Activated naive CD4-positive, alpha-beta T cell (primary cell): ENCODE results near the gene MT1A.
A peak's percentile ranks its signal among the peaks of the same experiment; 100 is the strongest.
"Not testable (repeated sequence)": the region's sequence is repeated elsewhere in the genome, so short reads cannot be mapped to it uniquely, and the experiment has no call there.

Source experiments
- DNase-seq, 4 experiments: peaks; one replicate each; lab custom pipeline; 2025; lab: John Stamatoyannopoulos, UW

The MT1A gene

GRCh38 chr16:56610017-56610608, 28.4 kb upstream of the MT1A start:
- DNase-seq = peak in 3 of 4 experiments; percentile 17 to 27 (median 20)

GRCh38 chr16:56610609-56611111, 27.8 kb upstream of the MT1A start:
- DNase-seq = no peak

- no peak for DNase-seq
Measured at GRCh38 chr16:56611281-56611833, 27.1 kb upstream of the MT1A start.

DNA sequence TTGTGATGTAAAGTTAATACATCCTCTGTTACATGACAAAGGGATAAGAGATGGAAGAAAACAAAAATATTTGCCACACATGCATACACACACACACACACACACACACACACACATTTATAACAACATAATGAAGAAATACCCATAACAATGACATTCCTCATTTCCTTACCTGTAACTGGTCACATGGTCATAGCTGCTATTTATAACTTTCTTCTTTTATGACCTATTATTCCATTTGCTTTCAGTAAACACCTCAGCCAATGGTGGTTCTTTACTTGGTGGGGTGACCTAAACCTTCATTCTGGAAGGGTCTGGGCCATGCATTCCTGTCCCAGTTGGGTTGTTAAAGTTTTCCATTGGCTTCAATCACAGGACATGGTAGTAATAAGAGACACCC, 24.8 kb upstream of the MT1A start:
- DNase-seq = no peak

DNA sequence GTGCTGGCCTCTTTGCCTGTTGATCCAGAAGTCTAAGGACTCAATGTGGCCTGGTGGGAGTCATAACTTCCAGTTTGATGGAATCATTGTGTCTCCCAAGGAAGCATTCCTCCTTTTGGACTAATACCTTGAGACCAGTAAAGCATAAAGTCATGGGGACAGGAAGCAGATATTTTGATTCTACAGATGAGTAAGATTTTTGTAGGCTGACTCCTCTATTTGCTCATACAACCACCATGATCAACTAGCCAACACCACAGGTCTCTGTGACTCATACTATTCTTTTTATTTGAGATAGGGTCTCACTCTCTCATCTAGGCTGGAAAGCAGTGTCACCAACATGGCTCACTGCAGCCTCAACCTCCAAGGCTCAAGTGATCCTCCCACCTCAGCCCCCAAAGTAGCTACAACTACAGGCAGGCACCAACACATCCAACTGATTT, 23.9 kb upstream of the MT1A start:
- DNase-seq = no peak

GRCh38 chr16:56615353-56615752, 23.1 kb upstream of the MT1A start:
- no peak for DNase-seq

DNA sequence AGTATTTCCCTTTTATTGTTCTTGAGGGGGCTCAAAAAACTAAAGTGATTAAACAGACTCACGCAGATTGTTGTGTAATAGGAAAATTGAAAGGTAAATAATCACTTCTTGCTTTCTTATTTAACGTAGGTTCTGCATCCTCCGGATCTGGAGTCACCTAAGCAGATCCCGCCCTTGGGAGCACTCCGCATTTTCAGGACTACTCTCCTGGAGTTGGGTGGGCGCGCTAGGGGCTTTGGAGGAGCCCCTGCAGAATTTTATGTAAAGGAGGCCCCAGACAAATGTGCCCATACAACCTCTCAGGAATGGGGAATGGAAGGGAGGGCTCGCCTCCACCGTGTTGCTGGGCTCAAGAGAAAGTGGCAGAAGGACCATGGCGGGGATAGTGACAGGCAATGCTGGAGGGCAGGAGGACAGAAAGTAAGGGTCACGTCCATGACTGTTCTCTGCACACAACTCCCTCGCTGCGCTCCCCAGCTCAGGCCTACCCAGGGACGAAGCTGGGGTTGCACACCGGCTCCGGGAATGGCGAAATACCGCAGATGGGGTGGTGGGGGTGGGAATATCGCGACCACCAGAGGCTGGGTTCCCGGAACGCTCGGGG, 21.8 kb upstream of the MT1A start:
- no peak for DNase-seq

- peak in 1 of 4 experiments; percentile 38 for DNase-seq
Measured at GRCh38 chr16:56617212-56618085, 21.0 kb upstream of the MT1A start.

DNA sequence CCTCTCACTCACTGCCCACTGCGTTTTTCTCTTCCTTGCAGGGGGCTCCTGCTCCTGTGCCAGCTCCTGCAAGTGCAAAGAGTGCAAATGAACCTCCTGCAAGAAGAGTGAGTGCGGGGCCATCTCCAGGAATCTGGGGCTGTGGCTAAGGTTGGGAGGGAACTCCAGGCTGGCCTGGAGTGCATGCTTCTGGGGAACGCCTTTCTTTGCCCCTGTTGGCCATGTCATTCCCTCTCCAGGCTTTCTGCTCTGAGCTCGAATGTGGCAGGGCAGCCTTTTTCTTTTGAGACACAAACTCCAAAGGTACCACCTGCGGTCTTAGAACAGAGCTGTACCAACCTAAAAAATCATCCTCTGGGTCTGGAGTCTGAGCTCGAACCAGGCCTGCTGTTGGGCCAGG, 20.3 kb upstream of the MT1A start:
- DNase-seq = no peak

DNA sequence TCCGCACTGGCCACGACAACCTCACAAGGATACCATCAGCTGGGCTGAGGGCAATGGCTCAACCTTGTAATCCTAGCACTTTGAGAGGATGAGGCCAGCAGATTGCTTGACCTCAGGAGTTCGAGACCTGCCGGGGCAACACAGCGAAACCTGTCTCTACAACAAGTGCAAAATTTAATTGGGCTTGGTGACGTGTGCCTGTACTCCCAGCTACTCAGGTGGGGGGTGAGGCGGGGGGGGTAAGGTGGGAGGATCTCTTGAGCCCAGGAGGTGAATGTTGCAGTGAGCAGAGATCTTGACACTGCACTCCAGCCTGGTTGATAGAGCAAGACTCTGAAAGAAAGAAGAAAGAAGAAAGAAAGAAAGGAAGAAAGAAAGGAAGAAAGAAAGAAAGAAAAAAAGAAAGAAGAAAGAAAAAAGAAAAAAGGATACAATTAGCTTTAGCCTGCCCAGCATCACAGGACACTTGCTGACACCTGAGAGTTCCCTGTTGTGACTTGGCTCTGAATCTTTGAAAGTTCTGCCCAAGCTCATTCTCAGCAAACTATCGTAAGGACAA, 18.0 kb upstream of the MT1A start:
- DNase-seq = no peak

DNA sequence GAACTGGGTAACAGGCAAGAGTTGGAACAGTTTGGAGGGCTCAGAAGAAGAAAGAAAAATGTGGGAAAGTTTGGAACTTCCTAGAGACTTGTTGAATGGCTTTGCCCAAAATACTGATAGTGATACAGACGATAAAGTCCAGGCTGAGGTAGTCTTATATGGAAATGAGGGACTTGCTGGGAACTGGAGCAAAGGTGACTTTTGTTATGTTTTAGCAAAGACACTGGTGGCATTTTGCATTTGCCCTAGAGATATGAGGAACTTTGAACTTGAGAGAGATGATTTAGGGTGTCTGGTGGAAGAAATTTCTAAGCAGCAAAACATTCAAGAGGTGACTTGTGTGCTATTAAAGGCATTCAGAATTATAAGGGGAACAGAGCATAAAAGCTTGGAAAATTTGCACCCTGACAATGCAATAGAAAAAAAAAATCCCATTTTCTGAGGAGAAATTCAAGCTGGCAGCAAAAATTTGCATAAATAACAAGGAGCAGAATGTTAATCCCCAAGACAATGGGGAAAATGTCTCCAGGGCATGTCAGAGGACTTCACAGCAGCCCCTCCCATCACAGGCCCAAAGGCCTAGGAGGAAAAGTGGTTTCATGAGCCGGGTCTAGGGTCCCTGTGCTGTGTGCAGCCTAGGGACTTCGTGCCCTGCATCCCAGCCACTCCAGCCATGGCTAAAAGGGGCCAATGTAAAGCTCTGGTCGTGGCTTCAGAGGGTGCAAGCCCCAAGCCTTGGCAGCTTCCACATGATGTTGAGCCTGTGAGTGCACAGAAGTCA, 16.6 kb upstream of the MT1A start:
- not testable (repeated sequence) for DNase-seq

DNA sequence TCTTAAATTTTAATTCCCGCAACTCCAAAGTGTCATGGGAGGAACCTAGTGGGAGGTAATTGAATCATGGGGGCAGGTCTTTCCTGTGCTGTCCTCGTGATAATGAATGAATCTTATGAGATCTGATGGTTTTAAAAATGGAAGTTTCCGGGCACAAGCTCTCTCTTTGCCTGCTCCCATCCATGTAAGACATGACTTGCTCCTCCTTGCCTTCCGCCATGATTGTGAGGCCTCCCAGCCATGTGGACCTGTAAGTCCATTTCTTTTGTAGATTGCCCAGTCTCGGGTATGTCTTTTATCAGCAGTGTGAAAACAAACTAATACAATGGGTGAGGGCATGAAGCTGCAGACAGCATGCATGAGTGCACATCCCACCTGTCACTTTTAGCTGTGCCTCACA, 15.3 kb upstream of the MT1A start:
- not testable (repeated sequence) for DNase-seq

DNA sequence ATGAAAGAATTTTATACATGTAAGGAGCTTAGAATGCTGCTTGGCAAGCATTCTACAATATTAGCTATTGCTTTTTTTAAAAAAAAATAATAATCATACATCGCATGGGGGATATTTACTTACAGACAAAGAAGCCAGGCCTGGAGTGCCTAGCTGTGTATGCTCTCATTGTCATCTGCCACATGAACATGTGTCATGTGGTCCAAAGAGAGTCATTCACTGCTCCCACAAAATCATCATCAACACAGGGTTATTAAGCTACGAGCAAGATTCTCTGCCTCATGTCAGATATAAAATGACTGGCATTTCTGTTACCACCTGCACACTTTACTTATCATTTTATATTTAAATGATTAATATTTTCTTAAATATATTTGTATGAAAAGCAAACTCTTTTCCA, 14.8 kb upstream of the MT1A start:
- DNase-seq = no peak

DNA sequence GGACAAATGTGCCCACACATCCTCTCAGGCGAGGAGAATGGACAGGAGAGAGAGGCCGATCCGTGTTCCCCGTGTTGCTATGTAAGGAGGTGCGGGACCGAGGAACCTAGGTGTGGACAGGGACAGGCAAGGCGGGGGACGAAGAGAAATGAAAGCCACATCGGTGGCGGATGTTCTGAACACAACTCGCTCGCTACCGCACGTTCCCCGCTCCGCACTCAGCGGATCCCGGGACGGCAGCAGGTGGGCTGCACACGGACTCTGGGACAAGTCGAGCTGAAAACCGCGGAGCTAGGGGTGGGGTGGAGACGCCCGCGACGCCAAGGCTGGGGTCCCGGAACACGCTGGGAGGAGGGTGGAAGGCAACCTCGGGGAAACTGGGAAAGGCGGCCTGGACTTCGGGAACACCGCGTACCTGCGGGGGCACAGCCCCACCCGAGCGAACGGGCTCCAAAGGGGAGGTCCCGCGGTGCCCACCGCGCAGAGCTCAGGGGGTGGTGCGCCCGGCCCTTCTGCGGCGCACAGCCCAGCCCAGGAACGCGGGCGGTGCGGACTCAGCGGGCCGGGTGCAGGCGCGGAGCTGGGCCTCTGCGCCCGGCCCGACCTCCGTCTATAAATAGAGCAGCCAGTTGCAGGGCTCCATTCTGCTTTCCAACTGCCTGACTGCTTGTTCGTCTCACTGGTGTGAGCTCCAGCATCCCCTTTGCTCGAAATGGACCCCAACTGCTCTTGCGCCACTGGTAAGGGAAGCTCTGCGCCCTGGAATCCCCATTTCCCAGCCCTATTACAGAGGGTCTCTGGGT, 13.1 kb upstream of the MT1A start, which contains the start of gene MT1E:
TSS of gene MT1E (plus strand) at position 642 of the 803 bp plus-strand sequence. CDS start at position 713, 71 bp downstream.
- DNase-seq = peak in 1 of 4 experiments; percentile 15

DNA sequence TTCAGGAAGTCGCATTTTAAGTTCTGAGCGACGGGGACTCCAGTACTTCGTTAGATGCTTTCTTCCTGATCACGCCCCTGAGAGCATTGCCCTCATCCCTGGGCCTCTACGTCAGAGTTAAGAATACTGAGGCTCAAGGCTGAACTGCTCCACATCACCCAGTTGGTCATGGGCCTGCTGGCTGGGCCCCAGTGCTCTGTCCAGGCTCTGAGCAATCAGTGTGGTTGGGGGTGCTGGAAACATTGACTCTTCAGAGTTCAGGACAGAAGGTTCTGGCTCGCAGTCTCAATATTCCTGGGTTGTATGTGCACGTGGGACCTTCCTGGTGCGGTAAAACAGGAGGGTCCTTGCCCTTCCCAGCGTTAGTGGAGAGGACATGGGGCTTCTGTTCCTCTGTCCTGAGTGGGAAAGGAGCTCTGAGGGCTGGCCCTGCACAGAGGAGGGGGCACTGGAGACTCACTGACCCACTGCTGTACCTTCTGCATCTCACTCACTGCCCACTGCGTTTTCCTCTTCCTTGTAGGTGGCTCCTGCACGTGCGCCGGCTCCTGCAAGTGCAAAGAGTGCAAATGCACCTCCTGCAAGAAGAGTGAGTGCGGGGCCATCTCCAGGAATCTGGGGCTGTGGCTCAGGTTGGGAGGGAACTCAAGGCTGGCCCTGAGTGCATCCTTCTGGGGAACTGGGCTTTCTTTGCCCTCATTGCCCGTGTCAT, 12.4 kb upstream of the MT1A start:
- DNase-seq = no peak

DNA sequence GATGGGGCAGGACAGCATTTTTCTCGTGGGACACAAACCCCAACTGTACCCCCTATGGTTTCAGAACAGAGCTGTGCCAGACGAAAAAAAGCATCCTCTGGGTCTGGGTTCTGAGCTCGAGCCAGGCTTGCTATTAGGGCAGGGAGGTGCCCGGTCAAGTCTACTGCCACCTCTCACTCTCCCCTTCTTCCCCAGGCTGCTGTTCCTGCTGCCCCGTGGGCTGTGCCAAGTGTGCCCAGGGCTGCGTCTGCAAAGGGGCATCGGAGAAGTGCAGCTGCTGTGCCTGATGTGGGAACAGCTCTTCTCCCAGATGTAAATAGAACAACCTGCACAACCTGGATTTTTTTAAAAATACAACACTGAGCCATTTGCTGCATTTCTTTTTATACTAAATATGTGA, 11.8 kb upstream of the MT1A start:
- no peak for DNase-seq

DNA sequence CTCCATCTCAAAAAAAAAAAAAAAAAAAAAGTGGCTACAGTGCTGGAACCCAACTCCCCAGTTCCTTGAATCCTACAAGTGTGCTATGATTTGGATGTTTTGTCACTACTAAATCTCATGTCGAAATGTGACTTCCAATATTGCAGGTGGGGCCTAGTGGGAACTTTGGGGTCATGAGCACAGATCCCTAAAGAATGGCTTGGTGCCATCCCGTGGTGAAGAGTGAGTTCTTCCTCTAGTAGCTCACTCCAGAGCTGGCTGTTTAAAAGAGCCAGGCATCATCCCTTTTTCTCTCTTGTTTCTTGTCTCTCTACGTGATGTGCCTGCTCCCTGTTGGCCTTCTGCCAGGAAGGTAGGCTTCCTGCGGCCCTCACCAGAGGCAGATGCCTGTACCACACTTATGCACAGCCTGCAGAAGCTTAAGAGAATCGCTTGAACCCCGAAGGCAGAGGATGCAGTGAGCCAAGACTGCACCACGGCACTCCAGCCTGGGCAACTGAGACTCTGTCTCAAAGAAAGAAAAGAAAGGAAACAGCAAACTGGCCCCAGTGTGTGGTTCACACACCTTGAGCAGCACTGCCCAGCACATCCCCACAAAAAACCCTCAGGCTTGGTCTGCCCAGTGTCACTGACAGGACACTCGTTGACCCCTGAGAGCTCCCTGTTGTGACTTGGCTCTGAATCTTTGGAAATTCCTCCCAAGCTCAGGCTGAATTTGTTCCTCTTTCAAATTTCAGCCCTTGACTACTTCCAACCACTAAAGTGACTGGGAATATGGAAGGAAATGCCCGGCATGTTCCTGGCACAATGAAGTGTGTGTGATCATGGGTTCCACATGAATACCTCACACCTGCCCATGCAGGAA, 9.7 kb upstream of the MT1A start:
- no peak for DNase-seq

- DNase-seq = no peak
Measured at GRCh38 chr16:56629531-56629930, 8.9 kb upstream of the MT1A start.

DNA sequence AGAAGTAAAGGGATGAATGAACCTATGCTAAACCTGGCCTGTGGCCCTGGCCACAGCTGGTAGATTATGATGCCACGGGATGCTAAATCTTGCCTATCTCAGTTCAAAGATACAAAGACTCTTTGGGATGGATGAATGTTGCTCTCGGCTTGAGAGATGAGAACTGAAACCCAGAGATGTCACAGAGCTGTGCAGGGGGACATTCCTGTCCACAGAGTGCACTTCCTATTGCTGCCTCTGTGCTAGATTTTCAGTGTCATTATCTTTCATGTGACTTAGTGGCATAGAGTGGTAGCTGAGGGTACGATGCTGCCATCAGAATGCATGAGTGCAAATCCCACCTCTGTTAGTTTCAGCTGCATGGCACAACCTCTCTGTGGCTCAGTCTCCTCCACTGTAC, 8.3 kb upstream of the MT1A start:
- no peak for DNase-seq
